Measurements from ENCODE around the gene DNAI2.

DNAI2 gene

GRCh38 chr17:74298778-74299177 lies 24.7 kb downstream of the DNAI2 start:
- no peak overlapping the region for H3K27ac ChIP-seq
- TF ChIP-seq, protein P1, sequence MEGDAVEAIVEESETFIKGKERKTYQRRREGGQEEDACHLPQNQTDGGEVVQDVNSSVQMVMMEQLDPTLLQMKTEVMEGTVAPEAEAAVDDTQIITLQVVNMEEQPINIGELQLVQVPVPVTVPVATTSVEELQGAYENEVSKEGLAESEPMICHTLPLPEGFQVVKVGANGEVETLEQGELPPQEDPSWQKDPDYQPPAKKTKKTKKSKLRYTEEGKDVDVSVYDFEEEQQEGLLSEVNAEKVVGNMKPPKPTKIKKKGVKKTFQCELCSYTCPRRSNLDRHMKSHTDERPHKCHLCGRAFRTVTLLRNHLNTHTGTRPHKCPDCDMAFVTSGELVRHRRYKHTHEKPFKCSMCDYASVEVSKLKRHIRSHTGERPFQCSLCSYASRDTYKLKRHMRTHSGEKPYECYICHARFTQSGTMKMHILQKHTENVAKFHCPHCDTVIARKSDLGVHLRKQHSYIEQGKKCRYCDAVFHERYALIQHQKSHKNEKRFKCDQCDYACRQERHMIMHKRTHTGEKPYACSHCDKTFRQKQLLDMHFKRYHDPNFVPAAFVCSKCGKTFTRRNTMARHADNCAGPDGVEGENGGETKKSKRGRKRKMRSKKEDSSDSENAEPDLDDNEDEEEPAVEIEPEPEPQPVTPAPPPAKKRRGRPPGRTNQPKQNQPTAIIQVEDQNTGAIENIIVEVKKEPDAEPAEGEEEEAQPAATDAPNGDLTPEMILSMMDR (conservative IDR thresholded peaks at IDR 0.05): no peak
- no peak for TF ChIP-seq ZFX (IDR thresholded peaks at IDR 0.05)

DNA sequence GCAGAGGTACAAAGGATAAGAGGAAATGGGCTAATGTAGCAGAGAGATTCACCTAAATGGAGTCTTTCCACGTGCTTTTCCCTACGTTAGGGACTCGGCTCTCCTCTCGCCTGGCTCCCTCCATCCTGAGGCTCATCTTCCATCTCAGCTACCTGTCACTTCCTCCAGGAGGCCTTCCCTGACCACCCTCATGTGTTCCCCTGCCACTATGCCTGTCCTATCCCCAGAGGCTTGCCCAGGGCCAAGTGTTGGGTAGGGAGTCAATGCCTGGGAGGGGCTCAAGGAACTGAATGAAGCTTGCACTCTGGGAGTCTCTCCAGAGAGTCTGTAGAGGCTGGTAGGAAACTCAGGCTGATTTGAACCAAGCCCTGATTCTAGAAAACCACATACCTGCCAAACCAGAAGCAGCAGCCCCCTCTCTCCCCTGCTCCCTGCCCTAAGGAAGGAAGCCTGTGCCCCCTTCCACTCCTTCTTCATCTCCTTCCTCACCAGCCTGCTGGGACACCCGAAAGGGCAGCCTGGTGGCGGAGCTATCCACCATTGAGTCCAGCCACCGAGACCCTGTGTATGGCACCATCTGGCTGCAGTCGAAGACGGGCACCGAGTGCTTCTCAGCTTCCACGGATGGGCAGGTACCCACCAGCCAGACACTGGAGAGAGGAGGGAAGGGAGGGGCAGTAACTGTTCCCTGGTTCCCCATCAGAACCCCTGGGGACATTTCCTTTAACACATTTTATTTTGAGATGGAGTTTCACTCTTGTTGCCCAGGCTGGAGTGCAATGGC lies 25.4 kb downstream of the DNAI2 start:
- no peak for TF ChIP-seq ZFX (IDR thresholded peaks at IDR 0.05)
- TF ChIP-seq, protein P1 (conservative IDR thresholded peaks at IDR 0.05): no peak
- no peak overlapping the region for H3K27ac ChIP-seq

GRCh38 chr17:74303305-74303704 lies 29.3 kb downstream of the DNAI2 start:
- H3K27ac ChIP-seq: no peak overlapping the region
- TF ChIP-seq, protein P1 (conservative IDR thresholded peaks at IDR 0.05): no peak
- no peak for TF ChIP-seq ZFX (IDR thresholded peaks at IDR 0.05)

DNA sequence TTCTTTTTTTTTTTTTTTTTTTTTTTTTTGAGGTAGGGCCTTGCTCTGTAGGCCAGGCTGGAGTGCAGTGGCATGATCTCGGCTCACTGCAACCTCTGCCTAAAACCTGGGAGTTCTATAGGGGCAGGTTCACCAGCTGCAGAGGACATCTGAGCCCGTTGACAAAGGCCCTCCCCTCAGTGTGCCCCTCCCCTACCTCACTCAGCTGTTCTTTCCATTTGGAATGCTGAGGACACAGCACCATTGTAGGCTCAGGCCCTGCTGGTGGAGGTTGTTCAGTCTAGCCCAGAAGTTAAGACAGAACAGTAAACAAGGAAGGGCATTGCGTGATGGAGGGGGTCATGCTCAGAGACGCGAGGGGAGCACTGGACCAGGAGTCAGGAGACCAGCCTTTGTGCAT lies 30.1 kb downstream of the DNAI2 start:
- TF ChIP-seq ZFX (IDR thresholded peaks at IDR 0.05): no peak
- TF ChIP-seq, protein P1 (conservative IDR thresholded peaks at IDR 0.05): no peak
- H3K27ac ChIP-seq: no peak overlapping the region

DNA sequence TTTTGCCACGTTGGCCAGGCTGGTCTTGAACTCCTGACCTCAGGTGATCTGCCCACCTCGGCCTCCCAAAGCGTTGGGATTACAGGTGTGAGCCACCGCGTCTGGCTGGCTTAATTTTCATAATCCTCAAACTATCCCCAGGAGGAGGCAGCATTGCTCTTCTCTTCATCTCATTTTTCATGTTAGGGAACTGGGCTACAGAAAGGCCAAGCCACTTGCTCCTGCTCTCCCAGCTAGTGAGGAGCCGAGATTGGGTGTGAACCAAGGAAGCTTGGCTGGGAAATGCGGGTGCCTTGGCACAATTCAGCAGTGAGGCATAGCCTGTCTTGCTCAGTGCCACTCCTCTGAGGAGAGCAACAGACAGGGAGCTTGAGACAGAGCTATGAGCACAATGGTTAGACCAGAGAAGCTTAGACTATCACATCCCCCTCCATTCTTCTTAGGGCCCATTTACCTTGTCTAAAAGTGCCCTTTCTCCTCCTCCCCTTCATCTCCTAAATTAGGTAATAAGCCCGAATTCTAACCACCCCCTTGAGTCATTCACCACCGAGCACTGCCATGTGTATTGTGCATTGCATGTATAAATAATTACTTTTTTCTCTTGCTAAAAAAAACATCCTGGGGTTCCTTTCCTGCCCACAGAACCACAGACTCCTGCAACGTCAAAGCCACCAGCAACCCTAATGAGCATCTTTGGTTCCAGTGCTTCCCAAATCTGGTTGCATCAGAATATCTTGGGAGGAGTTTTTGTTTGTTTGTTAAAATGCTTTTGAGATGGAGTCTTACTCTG lies 32.0 kb downstream of the DNAI2 start:
- TF ChIP-seq ZFX (IDR thresholded peaks at IDR 0.05): no peak
- TF ChIP-seq, protein P1 (conservative IDR thresholded peaks at IDR 0.05): no peak
- no peak overlapping the region for H3K27ac ChIP-seq

DNA sequence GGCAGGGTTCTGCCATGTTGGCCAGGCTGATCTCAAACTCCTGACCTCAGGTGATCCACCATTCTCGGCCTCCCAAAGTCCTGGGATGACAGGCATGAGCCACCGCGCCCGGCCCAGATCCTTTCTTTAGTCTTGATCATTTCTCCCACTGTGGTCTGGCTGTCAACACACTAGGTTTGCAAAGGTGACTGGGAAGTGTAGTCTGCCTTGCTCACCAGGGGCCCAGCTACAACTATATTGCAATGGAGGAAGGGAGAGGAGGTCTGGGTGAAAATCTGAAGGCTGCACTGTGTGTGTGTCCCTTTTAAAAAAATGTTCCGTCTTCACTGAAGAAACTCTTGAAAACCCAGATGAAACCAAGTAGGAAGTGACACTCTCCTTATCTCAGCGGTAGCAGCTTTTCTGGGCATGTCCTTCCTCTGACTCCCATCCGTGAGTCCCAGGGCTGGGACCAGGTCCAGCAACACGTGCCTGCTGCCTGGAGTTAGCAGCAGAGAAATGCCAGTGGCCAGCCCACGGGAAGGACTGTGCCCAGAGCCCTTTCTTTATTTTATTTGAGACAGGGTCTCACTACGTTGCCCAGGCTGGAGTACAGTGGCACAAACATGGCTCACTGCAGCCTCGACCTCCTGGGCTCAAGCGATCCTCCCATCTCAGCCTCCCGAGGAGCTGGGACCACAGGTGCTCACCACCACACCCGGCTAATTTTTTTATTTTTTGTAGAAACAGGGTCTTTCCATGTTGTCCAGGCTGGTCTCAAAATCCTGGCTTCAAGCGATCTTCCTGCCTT lies 34.1 kb downstream of the DNAI2 start:
- H3K27ac ChIP-seq: no peak overlapping the region
- TF ChIP-seq ZFX (IDR thresholded peaks at IDR 0.05): no peak
- TF ChIP-seq, protein P1 (conservative IDR thresholded peaks at IDR 0.05): no peak

All from C4-2B (cell line).